GF-D8 (cell line): ENCODE data around the gene ABCA13.
"Not testable (repeated sequence)": the region's sequence is repeated elsewhere in the genome, so short reads cannot be mapped to it uniquely, and the experiment has no call there.

Source experiments
- DNase-seq: peaks from one replicate; lab custom pipeline; 2025; lab: John Stamatoyannopoulos, UW

ABCA13 gene

DNA sequence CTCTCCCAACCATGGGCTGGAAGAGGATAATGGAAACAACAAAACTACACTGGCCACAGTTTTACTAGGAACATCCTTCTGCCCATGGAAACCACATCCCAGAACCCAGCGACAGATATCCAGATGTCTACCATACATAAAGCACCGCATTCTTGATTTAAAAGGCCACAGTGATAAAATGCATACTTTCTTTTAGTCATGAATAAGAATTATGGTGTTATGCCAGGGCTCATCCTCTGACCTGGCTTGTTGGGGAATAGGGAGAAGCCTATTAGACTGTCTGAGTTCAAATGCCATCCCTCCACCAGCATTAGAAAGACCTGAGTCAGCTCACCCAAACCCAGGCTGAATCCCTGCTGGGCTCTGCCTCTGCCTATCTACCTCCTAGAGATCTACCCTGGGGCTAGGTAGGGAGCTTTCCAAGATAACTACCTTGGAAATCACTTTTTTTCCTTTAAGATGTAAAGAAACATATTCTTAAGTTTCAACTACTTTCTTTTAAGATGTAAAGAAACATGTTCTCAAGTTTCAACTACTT, 5.2 kb downstream of the ABCA13 start:
- DNase-seq, result no peak

DNA sequence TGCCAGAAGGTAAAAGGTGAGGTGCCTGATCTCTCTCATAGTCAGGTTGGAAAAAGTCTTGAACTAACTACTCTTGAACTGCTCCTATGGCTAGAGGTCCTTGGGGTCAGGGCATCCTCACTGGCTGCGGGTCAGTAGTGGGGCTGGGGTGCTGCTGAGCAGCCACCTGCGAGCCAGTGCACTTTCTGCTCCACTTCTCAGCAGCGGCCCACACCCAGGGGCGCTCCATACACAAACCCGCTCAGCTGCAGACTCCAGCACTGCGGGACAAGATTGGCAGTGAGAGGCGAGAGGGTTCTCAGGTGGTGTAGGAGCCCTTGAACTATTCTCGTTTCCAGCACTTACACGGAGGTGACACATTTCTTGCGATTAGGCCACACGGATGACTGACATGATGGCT, 6.0 kb downstream of the ABCA13 start:
- DNase-seq, result no peak

DNA sequence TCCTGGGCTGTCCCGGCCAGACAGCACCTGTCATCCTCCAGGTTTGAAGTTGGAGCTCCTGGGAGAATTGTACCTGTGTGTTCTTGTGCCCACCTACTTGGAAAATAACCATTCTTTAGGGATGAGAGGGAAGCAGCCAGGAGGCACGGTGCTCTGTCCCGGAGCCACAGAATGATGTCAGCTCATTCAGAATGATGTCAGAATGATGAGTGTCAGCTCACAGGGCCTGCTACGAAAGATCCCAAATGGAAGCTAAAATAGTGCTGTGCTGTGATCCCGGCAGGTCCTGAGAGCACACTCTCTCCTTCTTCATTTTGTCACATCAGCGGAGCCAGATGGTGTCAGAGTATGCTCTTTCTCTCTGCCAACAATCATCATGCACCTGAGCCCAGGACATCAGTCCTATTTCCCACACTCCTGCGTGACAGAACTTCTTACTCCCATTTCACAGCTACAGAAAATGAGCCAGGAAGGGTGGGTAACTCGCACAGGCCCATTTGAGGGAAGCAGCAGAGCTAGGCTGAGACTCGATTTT, 8.3 kb downstream of the ABCA13 start:
- no peak for DNase-seq

DNA sequence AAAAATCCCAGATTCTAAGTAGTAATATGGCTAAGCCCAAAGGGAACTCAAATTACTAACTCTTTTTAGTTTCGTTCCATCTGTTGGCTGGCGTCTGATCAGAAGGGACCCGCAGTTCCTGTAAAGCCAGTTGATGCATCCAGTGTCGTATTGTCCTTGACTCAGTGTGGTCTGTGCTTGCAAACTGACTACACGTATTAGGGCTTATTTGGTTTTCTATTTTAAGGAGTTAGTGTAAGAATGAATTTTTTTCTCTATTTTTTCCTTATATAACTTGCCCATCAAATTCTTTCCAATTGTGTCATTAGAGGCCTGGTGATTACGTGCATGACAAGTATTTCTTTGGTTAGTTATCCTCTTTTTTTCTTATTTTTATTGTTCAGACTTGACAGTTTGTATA, 9.7 kb downstream of the ABCA13 start:
- DNase-seq, result no peak

DNA sequence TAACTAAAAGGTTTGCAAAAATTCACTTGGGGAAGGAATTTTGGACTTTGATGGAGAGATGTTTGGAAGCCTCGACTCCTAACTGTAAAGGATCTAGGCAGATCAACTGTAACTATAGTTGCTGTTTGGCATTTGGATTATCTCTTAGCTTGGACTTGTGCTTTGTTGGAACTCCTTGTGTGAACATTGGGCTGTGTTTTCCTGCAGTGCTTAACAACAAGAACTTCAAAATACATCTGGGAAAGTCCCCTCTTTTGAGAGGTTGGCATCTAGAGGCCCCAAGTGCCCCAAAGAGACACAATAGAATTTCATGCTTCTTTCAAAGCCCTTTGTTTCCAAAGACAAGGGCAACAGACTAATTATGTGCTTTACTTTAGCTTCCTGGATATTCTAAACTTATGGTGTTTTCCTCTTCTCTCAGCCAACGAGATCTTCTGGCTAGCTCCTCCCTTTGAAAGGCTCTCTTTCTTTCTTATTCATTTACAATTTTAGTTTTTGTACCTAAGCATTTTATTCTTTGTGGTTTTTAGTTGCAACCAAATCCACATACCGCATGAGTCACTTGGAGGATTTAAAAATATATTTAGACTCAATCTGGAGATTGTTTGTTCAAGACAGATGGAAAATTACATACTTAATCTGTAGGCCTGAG, 11.6 kb downstream of the ABCA13 start:
- no peak for DNase-seq

DNA sequence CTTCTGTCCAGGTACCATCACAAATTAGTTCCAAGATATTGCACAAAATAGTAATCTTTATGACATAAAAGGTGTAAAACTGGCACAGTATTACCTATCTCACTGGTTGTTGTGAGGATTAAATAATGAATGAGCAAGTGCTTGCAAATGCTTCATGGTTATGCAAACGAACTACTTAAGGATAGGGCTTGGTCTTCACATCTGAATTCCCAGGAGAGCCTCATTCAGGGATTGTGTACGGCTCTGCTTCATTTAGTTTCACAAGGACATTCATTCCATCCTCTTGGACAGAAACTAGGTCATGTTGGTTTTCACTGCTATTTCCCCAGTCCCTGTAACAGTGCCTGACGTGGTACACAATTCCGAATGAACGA, 12.1 kb downstream of the ABCA13 start:
- DNase-seq, result no peak

DNA sequence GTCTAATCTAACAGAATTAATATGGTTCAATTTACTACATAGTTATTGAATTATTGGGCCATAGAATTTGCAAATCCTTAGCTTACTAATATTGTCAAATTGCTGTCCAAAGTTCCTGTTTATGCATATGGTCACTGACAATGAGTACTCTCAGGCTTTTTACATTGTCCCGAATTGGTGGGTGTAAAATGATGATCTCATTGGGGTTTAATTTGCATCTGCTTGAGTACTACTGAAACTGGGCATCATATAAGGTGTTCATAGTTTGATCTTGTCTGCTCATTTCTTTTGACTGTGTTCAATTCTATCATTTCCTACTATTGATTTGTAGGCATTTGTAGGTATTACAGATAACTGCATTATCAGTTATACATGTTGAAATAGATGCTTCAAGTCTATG, 12.7 kb downstream of the ABCA13 start:
- no peak for DNase-seq

DNA sequence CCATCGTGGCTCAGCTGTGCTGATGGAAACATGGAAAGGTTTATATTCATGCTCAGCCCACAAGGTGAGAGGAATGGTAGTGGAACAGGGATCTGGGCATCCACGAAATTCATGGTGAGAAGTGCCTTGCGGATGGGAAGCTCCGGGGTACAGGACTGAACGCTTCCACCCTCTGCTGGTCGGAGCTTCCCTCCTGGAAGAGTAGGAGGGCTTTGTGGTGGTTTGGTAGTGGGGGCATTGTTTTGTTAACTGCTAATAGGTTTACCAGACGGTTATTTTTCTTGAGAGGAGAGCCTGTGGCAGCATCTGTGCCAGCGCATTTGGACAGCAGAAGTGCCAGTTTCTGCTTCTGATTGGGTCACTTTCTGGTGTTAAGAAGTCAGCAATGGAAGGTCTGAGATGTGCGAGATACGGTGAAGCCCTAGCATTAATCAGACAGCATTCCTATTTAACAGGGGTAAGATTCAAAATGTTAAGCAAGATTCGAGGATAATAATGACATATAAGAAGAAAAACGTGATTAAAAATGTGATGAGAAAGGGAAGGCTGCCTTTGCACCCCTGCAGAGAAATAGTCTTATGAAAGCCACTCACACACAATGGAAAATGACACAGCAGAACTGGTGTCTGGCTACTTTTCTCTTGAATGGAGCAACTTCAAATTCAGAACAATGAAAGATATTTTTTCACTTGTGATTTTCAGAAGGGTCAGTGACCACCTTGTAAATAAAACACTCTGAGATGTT, 17.7 kb downstream of the ABCA13 start:
- DNase-seq, result no peak

DNA sequence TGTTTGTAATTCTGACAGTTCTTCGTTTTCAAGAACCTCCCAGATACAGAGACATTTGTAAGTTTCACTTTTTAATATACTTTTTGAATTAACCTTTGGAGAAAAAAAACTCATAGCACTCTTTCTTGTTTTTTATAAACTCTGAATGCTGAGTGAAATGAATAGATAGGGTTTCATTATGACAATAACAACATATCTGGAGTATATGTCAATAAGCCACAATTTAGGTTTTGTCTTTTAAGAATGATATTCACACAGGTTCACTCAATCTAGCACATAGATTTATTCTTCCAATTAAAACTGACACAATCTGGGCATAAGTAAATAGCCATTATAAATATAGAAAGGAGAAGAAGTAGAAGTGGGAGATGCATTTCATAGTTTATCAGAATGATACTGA, 21.7 kb downstream of the ABCA13 start:
- DNase-seq, result no peak

DNA sequence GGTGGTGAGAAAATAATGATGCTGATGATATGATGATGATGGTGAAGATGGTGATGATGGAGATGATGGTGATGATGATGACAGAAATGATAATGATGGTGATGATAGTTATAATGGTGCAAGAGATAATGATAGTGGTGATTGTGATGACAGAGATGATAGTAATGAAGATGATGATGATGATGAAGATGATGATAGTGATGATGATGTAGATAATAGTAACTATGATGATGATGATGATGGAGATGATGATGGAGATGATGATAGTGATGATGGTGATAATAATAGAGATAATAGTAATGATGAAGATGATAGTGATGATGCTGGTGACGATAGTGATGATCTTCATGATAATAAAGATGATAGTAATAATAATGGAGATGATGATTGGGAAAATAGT, 22.2 kb downstream of the ABCA13 start:
- DNase-seq, result no peak

DNA sequence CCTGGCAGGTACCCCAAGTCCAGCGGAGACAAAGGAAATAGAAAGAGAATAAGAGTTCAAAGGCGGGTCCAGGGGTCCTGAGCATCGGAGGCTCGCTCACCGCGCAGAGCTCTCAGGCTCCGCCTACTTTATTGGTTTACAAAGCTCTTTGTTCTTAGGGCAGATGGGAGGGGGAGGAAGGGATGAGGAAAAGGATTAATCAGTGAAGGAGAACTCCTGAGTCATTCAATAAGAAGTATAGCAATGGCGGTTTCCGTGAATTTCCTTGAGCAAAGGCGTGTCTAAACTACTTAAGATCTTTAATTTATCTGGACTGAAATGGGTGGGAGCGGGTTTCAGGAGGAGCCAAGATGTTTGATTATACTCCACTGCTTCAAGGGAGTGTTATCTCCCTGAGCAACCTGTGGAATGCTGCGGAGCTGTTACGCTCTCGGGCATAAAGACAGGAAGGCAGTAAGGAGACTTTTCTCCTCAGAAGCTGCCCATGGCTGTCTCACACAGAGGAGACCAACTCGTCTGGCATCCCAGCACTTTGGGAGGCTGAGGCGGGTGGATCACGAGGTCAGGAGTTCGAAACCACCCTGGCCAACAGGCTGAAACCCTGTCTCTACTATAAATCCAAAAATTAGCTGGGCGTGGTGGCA, 29.8 kb downstream of the ABCA13 start:
- not testable (repeated sequence) for DNase-seq

DNA sequence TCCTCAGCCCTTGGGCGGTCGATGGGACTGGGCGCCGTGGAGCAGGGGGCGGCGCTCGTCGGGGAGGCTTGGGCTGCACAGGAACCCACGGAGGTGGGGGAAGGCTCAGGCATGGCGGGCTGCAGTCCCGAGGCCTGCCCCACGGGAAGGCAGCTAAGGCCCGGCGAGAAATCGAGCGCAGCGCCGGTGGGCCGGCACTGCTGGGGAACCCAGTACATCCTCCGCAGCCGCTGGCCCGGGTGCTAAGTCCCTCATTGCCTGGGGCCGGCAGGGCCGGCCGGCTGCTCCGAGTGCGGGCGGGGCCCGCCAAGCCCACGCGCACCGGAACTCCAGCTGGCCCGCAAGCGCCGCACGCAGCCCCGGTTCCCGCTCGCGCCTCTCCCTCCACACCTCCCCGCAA, 31.7 kb downstream of the ABCA13 start:
- not testable (repeated sequence) for DNase-seq

DNA sequence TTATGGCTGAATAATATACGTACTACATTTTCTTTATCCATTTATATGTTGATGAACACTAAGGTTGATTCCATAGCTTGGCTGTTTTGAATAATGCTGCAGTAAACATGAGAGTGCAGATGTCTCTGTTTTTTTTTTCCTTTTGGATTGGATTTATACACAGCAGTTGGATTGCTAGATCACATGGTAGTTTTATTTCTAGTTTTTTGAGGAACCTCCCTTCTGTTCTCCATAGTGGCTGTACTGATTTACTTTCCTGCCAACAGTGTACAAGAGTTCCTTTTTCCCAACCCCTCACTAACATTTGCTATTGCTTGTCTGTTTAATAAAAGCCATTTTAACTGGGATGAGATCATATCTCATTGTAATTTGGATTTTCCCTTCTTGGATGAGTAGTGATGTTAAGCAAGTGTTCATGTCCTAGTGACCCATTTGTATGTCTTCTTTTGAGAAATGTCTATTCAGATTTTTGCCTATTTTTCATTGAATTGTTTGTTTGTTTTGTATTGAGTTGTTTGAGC, 36.0 kb downstream of the ABCA13 start:
- DNase-seq, result no peak

DNA sequence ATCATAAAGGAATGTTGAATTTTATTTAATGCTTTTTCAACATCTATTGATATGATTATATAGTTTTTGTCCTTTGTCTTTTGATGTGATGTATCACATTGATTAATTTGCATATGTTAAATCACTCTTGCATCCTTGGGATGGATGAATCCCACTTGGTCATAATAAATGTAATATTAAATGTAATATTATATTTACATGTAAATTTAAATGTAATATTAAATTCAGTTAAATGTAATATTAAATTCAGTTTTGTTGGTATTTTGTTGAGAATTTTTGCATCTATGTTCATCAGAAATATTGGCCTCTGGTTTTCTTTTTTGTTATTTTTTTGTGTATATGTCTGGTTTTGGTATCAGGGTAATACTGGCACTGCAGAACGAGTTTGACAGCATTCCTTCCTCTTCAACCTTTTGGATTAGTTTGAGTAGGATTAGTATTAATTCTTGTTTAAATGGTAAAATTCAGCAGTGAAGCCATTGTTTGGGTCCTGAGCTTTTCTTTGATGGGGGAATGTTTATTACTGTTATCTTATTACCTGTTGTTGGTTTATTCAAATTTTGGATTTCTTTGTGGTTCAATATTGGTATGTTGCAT, 37.8 kb downstream of the ABCA13 start:
- DNase-seq, result no peak

DNA sequence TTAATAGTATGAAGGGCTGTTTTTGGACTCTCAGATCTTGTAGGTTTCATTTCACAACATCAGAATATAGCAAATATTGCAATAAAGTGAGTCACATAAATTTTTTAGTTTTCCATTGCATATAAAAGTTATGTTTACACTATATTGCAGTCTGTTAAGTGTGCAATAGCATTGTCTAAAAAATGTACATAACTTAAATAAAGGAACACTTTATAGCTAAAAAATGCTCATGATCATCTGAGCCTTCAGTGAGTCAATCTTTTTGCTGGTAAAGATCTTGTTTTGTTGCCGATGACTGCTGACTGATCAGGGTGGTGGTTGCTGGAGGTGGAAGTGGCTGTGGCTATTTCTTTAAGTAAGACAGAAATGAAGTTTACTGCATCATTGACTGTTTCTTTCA, 42.0 kb downstream of the ABCA13 start:
- DNase-seq, result no peak

DNA sequence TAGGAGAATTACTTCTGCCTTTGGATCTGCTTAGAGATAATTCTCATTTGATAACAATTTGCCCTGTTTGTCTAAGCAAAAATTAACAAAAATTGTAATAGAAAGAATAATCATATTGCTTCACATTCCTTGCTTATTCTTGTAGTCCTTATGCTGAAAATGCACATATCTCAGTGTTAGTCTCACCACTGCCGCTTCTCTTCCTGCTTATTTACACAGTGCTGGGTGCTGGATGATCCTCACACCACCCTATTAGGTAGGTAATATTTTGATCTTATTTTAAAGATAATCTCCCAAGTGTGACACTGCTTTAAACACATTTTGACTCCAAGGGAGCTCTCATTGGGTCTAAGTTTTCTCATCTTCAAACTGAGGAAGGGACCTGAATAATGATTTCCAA, 46.0 kb downstream of the ABCA13 start:
- DNase-seq, result no peak

DNA sequence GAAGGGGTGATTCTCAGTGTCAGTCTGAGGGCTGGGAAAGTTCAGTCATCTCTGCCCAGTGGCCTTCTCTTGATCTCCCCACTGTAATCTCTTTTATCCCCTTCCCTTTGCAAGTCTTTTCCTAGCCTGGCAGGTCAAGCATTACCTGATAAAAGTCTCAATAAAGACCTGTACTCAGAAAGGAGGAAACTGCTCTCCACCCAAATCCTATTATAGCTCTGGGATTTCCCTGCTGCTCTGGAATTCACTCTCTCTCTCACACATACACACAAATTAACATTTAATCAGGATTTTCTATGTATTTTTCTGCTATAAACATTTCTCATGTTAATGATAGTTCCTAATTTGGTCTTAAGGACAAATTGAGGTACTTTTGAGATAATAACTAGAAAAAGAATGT, 46.5 kb downstream of the ABCA13 start:
- DNase-seq, result no peak

DNA sequence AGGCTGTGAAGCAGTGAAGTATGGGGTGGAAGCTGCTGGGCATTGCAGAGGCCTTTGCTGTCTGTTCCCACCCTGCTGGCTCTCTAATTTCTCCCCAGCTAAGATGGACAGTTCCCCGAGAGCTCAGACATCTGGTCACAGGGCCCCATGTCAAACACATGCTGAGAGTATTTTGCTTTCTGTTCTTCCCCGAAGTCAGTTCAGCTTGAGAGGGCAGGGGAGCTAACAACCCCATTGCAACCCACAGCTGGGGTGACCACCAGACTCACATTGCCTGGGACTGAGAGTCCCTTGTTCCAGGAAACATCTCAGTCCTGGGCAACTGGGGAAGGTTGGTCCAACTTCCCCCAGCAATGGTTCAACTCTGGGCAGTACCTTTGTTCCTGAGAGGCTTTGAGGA, 52.8 kb downstream of the ABCA13 start:
- DNase-seq, result no peak

DNA sequence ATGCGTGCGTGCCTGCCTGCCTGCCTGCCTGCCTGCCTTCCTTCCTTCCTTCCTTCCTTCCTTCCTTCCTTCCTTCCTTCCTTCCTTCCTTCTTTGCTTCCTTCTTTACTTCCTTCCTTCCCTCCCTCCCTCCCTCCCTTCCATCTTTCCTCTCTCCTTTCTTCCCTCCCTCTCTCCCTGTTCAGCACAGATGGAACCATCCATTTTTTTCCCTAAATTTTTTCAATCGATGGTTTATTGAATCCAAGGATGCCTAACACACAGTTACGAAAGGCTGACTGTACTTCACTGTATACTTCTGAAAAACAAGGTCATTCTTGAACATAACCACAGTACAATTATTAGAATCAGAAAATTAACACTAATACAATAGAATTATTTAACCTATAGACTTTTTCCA, 53.8 kb downstream of the ABCA13 start:
- DNase-seq, result no peak

DNA sequence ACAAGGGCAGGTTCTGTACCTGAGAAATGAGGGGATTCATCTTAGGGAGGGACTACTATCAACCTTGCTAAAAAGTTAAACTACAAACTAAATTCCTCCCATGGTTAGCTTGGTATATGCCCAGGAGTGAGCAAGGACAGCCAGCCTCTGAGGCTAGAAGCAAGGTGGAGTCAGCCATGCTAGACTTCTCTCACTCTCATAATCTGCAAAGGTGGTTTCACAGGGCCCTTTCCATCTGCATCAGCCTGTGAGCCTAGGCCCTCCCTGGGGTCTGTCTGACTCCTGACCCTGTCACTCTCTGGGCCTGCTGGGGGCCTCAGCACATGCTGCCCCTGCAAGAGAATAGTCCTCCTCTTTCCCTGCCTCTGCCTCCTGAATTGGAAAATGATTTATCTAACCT, 66.1 kb downstream of the ABCA13 start:
- DNase-seq, result no peak

DNA sequence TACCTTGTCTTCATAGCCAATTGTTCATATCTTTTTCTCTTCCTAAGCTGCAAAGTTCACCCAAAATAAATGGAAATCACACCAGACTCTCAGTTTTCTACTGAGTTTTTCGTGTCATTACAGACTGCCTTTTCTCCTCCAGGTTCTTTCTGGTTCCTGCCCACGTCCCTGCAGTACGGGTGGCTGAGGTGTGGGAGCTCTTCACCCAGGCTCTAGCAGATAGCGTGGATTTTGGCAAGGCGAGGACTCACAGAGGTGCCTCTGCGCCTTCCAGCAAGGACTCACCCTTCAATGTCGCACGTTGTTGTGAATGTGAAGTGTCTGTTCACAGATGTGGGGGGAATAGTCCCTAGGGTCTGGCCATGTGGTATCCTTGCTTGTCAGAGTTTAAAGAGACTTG, 71.6 kb downstream of the ABCA13 start:
- DNase-seq, result no peak

DNA sequence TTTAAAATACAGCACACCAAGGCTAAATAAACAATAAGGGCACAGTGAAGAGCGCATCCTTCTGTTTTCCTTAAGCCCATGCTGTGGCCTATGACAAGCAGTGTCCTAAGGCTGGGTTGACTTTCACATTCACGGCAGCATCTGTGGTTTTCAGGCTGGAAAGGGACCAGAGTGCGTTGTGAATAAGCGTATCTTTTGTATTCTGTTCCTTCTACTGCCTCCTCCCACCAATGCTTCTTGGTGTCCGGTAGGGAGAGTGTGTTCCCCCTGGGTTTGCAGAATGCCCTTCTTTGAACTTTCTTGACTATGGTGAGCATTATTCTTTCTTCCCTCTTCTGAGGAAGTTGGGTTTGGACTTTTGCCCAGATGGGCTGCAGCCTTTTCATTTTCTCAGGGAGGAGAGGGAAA, 73.6 kb downstream of the ABCA13 start:
- peak; percentile 91 for DNase-seq
